GM21723 (cell line): ENCODE measurements around the gene NUP160.

Experiments
- ATAC-seq: cut with Tn5 transposase; IDR thresholded peaks from one replicate; pipeline ENCODE4 v1.9.1; 2021; ENCODE audit warnings: mild to moderate bottlenecking, moderate library complexity; ENCODE audit not compliant: unreplicated experiment

The NUP160 gene

DNA sequence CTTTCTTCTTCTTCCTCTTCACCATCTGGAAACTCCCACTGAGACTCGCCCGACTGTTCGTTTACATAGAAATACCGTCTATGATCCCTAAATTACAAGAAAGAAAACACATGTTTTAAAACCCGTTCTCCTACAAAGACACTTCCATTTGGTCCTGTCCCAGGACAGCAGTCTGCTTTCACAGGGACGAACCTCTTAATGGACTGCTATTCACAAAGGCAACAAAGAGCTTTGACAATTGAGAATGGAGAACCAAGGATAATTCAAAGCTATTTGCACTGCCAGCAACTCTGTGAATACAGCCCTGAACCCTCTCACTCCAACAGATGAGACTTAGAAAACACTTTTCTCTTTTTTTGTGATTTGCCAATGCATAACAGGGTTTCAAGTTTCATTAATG, 116.7 kb downstream of the NUP160 start:
- no peak for ATAC-seq
